Fibroblast of villous mesenchyme (primary cell): ENCODE results near the gene ANXA2. TPM values are rescaled to one million over a fixed set of nuclear protein-coding genes. Genes with fewer than 3 reads are reported as not detected.

Experiments
- DNase-seq: peaks from one replicate; pipeline ENCODE4 v3.0.0-alpha.2; 2010; ENCODE audit warnings: low read depth
- H3K4me3 ChIP-seq: 2 replicates; pipeline ENCODE4 v1.5.1; 2011; ENCODE audit warnings: low read depth, mild to moderate bottlenecking, low read length
- total RNA-seq: library from RNA; depleted of rRNA; stranded (reverse); fragments of >200 nt; gene quantifications from 2 replicates; pipeline ENCODE4 v1.2.3, GENCODE V29; 2012
- TF ChIP-seq, protein P1 (sequence below): IDR thresholded peaks from 2 replicates; pipeline ENCODE4 v1.5.1; 2012; ENCODE audit warnings: low read depth, mild to moderate bottlenecking, low read length; ENCODE audit not compliant: insufficient read depth

ANXA2 gene
- total RNA-seq, 1 donor, result 3,211 TPM

DNA sequence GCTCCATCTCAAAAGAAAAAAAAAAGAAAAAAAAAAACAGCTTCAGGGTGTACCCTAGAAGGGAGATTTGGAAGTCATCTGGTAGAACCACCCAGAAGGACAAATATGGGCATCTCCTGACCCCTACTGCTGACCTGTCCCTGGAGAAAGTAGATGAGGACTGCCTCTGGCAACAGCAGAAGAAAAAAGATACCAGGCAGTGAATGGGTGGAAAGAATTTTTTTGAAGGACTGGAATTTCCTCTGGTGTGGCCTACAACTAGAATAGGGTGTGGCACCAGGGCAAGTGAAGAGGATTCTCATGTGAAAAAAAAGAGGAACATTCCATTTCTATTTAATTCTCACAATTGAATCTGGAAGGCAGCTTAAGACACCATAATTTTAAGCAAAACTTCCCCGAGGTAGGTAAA lies 3.1 kb downstream of the ANXA2 start:
- peak; percentile 36 for DNase-seq
- TF ChIP-seq, protein P1, sequence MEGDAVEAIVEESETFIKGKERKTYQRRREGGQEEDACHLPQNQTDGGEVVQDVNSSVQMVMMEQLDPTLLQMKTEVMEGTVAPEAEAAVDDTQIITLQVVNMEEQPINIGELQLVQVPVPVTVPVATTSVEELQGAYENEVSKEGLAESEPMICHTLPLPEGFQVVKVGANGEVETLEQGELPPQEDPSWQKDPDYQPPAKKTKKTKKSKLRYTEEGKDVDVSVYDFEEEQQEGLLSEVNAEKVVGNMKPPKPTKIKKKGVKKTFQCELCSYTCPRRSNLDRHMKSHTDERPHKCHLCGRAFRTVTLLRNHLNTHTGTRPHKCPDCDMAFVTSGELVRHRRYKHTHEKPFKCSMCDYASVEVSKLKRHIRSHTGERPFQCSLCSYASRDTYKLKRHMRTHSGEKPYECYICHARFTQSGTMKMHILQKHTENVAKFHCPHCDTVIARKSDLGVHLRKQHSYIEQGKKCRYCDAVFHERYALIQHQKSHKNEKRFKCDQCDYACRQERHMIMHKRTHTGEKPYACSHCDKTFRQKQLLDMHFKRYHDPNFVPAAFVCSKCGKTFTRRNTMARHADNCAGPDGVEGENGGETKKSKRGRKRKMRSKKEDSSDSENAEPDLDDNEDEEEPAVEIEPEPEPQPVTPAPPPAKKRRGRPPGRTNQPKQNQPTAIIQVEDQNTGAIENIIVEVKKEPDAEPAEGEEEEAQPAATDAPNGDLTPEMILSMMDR, result no peak
- peak overlapping the region; percentile 98 for H3K4me3 ChIP-seq

DNA sequence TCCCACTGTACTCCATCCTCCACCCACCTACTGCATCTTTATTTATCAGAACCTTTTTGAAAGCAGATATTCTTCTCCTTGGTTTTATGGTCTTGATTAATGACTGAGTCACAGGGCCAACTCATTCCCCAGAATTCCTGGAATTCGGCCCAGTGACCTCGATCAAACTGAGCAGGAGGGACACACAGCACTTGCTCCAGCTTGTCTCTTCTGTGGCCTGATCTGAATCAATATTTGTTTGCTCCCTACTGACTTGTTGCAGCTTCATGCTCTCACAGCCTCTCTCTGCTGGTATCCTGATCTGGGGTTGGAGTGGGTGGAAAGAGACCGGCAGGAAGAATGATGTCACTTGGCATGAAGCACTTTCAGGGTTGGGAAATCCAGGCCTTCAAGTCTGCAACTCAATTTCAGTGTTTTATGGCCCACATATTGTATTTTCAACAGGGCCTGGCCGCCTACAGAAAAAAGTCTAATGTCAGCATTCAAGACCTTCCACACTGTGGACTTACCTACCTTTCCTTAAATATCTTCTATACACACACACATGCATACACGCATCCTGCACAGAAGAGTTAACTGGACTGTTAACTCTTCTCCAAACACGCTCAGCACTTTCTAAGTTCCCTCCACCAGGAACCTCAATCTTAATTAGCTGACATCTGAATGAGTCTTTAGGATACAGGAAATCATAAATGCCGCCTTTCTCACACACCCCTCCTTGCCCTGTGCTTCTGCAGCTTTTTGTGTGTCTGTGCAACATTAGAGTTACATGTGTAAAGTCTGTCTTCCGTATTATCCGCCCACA lies 4.6 kb downstream of the ANXA2 start:
- TF ChIP-seq, protein P1, result no peak
- DNase-seq, result peak; percentile 98
- H3K4me3 ChIP-seq, result peak overlapping the region; percentile 98

DNA sequence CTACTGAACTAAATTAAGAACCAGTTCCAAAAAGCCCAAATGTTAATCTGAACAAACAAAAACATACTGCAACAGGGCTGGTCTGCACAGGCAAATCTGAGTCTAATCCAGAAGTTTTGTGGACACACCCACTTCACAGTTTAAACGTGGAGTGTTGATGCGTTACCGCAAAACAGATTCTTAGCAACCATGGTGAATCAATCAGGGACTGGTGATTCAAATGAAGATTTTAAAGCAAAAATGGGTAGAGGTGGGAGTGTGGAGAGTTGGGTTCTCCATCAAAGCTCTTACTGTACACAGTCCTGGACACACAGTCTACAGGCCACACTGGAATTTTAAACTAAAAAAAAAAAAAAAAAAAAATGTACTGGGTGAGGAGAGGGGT lies 5.2 kb downstream of the ANXA2 start:
- H3K4me3 ChIP-seq, result peak overlapping the region; percentile 39
- TF ChIP-seq, protein P1, result no peak
- DNase-seq, result peak; percentile 81

DNA sequence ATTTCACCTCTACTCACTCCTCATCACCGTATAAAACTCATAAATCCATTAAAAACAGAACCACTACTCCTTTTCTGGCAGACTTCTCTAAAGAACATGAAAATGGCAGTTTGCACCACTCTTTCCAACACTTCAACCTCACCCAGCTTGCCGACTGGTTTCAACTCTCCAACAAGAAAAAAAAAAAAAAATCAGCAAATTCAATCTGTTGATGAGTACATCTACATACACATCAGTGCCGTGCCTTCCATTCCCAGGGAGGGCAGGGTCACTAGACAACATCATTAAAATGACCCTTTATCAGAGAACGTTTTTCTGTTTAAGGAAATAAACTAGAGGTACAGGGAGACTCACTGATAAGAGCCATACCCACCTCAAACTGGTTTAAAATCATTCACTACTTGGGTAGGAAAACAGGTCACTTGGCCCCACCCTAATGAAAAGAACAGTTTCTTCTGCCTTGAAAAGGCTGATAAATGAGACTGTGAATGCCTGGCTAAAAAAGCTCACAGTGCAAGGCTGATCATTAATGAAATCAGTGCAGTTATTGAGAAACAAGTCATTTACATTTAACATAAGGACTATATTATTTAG lies 6.0 kb downstream of the ANXA2 start:
- DNase-seq, result no peak
- TF ChIP-seq, protein P1, result no peak
- H3K4me3 ChIP-seq, result peak overlapping the region; percentile 39

DNA sequence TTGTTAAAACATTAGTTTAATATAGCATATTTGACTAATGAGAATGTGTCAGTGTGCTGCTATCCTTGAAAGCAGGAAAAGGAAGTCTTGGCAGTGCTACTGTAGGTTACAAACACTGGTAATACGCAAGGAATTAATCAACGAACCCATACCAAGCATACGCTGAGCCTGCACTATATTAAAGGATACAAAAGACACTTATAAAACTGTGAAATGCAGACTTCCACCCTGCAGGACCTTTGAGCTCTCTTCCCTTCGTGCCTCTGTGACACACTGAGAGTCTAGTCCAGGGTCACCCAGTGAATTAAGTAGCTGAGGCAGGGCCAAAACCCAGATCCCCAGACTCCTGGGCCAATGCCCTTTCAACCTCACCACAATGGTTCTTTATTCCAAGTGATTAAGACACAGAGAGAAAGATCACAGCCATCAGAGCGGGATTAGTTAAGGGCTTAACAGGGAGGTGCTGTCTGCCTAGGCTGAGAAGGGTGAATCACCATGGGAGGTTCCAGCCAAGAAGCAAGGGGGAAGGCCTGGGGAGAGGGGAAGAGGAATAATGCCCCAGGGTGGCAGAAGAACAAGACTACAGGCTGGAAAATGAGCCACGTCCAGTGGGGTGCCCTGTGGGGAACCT lies 6.8 kb downstream of the ANXA2 start:
- TF ChIP-seq, protein P1, result no peak
- peak; percentile 92 for DNase-seq
- H3K4me3 ChIP-seq, result peak overlapping the region; percentile 39

DNA sequence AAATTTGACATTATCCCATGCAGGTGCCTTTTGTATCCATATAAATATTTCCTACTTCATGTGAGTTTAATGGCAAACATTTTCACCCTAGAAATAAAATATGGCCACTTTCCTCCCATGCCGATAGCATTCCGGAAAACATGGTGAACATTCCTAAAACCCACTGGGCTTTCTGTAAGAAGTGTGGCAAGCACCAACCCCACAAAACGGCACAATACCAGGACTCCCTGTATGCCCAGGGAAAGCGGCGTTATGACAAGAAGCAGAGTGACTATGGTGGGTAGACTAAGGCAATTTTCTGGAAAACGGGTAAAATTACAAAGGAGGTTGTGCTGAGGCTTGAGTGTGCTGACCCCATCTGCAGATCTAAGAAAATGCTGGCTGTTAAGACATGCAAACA lies 7.6 kb downstream of the ANXA2 start:
- TF ChIP-seq, protein P1, result no peak
- no peak for DNase-seq
- peak overlapping the region; percentile 39 for H3K4me3 ChIP-seq
